ENCODE measurements around the gene LTV1. TPM values are rescaled to one million over a fixed set of nuclear protein-coding genes. Genes with fewer than 3 reads are reported as not detected.

LTV1 gene
- total RNA-seq, 1 experiment from 2014 or later = 30.7 TPM

GRCh38 chr6:143885116-143885515 lies 42.0 kb downstream of the LTV1 start:
- DNase-seq (ENCODE audit: low read depth) = no peak

GRCh38 chr6:143894655-143895054 lies 51.5 kb downstream of the LTV1 start:
- DNase-seq (ENCODE audit: low read depth) = no peak

- peak; percentile 10 for DNase-seq (ENCODE audit: low read depth)
Measured at GRCh38 chr6:143896126-143896860, 53.2 kb downstream of the LTV1 start.

- no peak for DNase-seq (ENCODE audit: low read depth)
Measured at GRCh38 chr6:143900358-143900757, 57.2 kb downstream of the LTV1 start.

GRCh38 chr6:143901885-143902750 lies 59.0 kb downstream of the LTV1 start:
- no peak for DNase-seq (ENCODE audit: low read depth)

GRCh38 chr6:143902827-143903226 lies 59.7 kb downstream of the LTV1 start:
- DNase-seq (ENCODE audit: low read depth) = no peak

GRCh38 chr6:143911028-143911427 lies 67.9 kb downstream of the LTV1 start:
- DNase-seq (ENCODE audit: low read depth) = no peak

GRCh38 chr6:143912671-143913070 lies 69.5 kb downstream of the LTV1 start:
- no peak for DNase-seq (ENCODE audit: low read depth)

Other genes starting within 250 kb of the LTV1 start
- 32.3 and 35.0 TPM in 2 replicates for gene PHACTR2, start 165.4 kb upstream of the LTV1 start, total RNA-seq (2014; rRNA removed)
- gene ZC2HC1B, start 21.1 kb downstream of the LTV1 start, total RNA-seq (2014; rRNA removed) = not detected in 2 replicates
- 9.2 and 13.7 TPM in 2 replicates for gene PLAGL1, start 164.9 kb downstream of the LTV1 start, total RNA-seq (2014; rRNA removed)

Measured in LHCN-M2 (cell line).